PC-3 (cell line): ENCODE measurements around the gene DUSP28. TPM values are rescaled to one million over a fixed set of nuclear protein-coding genes. Genes with fewer than 3 reads are reported as not detected.

ENCODE experiments used
- ATAC-seq: fragments of 200-7000 bp; cut with Tn5 transposase; 2 replicates; pipeline ENCODE4 v1.9.1; 2020; ENCODE audit warnings: mild to moderate bottlenecking, moderate library complexity
- BruUV-seq: library from RNA; stranded (reverse); fragments of 400-500 nt; replicated peaks from 2 replicates; lab custom pipeline; 2021; lab: Mats Ljungman, UMichigan
- CTCF ChIA-PET: fragments of 300-600 bp; sonication (Branson Sonifier 250); formaldehyde crosslinking; loops from one replicate; lab custom pipeline; 2022; ENCODE audit warnings: antibody characterized with exemption; lab: Charles Lee
- POLR2A ChIA-PET: fragments of 300-600 bp; sonication (Branson Sonifier 250); formaldehyde crosslinking; loops from one replicate; lab custom pipeline; 2022; ENCODE audit warnings: antibody characterized with exemption; ENCODE audit not compliant: unreplicated experiment; lab: Charles Lee
- DNase-seq: peaks from one replicate; pipeline ENCODE4 v3.0.0-alpha.2; 2015
- H2AFZ ChIP-seq: fragments of 300-600 bp; sonication (generic); 2 replicates; pipeline ENCODE4 v1.6.0; 2016; ENCODE audit warnings: antibody characterized with exemption, low read length
- H3F3A ChIP-seq: fragments of 300-600 bp; sonication (generic); one replicate; pipeline ENCODE4 v1.6.0; 2017; ENCODE audit warnings: antibody characterized with exemption, low read length, control low read depth, mild to moderate bottlenecking; ENCODE audit not compliant: unreplicated experiment
- H3K27ac ChIP-seq: fragments of 300-600 bp; sonication (generic); 2 replicates; pipeline ENCODE4 v1.5.1; 2016; ENCODE audit warnings: mild to moderate bottlenecking, low read length
- H3K27me3 ChIP-seq: fragments of 300-600 bp; sonication (generic); 2 replicates; pipeline ENCODE4 v1.6.1; 2016; ENCODE audit warnings: low read length, mixed read lengths
- H3K36me3 ChIP-seq: fragments of 300-600 bp; sonication (generic); 2 replicates; pipeline ENCODE4 v1.6.1; 2016; ENCODE audit warnings: low read depth, mixed run types, low read length, mixed read lengths
- H3K4me1 ChIP-seq: fragments of 300-600 bp; sonication (generic); 2 replicates; pipeline ENCODE4 v1.5.1; 2016; ENCODE audit warnings: low read length; ENCODE audit not compliant: insufficient read depth
- H3K4me2 ChIP-seq: fragments of 300-600 bp; sonication (generic); 2 replicates; pipeline ENCODE4 v1.6.0; 2016; ENCODE audit warnings: low read length
- H3K4me3 ChIP-seq: fragments of 300-600 bp; sonication (generic); 2 replicates; pipeline ENCODE4 v1.5.1; 2016; ENCODE audit warnings: mild to moderate bottlenecking, low read length, mixed read lengths
- H3K79me2 ChIP-seq: fragments of 300-600 bp; sonication (generic); 2 replicates; pipeline ENCODE4 v1.6.1; 2017; ENCODE audit warnings: low read length, mixed read lengths
- H3K9ac ChIP-seq: fragments of 300-600 bp; sonication (generic); 2 replicates; pipeline ENCODE4 v1.6.0; 2016; ENCODE audit warnings: mild to moderate bottlenecking, low read length
- H3K9me2 ChIP-seq: fragments of 300-600 bp; sonication (generic); replicated peaks from 2 replicates; pipeline ENCODE4 v1.6.1; 2016; ENCODE audit warnings: mixed run types, low read length, mixed read lengths
- H3K9me3 ChIP-seq: fragments of 300-600 bp; sonication (generic); 2 replicates; pipeline ENCODE4 v1.6.1; 2016; ENCODE audit warnings: low read length, mixed read lengths
- H4K20me1 ChIP-seq: fragments of 300-600 bp; sonication (generic); 2 replicates; pipeline ENCODE4 v1.6.1; 2016; ENCODE audit warnings: low read length, mixed read lengths
- CTCF ChIP-seq: fragments of 300-600 bp; sonication (generic); conservative IDR thresholded peaks from 2 replicates; pipeline ENCODE4 v1.5.1; 2017; ENCODE audit warnings: antibody characterized with exemption, low read depth, mild to moderate bottlenecking, low read length
- EZH2 ChIP-seq: fragments of 300-600 bp; sonication (generic); IDR thresholded peaks from one replicate; pipeline ENCODE4 v1.6.1; 2017; ENCODE audit warnings: antibody characterized with exemption, mild to moderate bottlenecking, low read length; ENCODE audit not compliant: unreplicated experiment
- EZH2phosphoT487 ChIP-seq: fragments of 300-600 bp; sonication (generic); IDR thresholded peaks from 2 replicates; pipeline ENCODE4 v1.6.1; 2018; ENCODE audit warnings: mild to moderate bottlenecking, antibody characterized with exemption, low read length, borderline replicate concordance
- intact Hi-C: fragments of 100-400 bp; cut with micrococcal nuclease; formaldehyde crosslinking; loops from 2 replicates; pipeline ENCODE4 v1.9.0; 2023
- total RNA-seq: library from RNA; depleted of rRNA; stranded (reverse); fragments of >200 nt; gene quantifications from 2 replicates; pipeline ENCODE4 v1.2.3, GENCODE V29; 2014

DUSP28 gene
- total RNA-seq, 1 experiment from 2014 or later = 8.3 TPM

- Histone ChIP-seq H2AFZ (no peak overlapping the region), H3F3A (no peaks in the 10 kb centered on the region), H3K4me1 (no peaks in the 10 kb centered on the region), H3K27me3 (no peaks in the 10 kb centered on the region), H3K27ac (no peak overlapping the region), H4K20me1 (no peaks in the 10 kb centered on the region), H3K9me3 (no peaks in the 10 kb centered on the region), H3K9ac (no peak overlapping the region), H3K79me2 (no peaks in the 10 kb centered on the region), H3K36me3 (no peaks in the 10 kb centered on the region), H3K4me2 (no peak overlapping the region), H3K4me3 (no peak overlapping the region), H3K9me2 (no peaks in the 10 kb centered on the region)
- peak; percentile 99 for ATAC-seq
- ChIA-PET CTCF (interaction anchor here (0.6 to 1.0 kb wide), 8 partner anchors 11 to 399 kb away, joined by 3 to 10 read pairs (median 4); no protein-coding TSS in a partner anchor), POLR2A (no interaction called here)
- TF ChIP-seq EZH2 = no peak
- no peak for TF ChIP-seq EZH2phosphoT487
- peak; percentile 92 for TF ChIP-seq CTCF
- intact Hi-C loops = loop anchor here (2.0 kb wide), 2 partner anchors 47 to 327 kb away; partner anchors contain the start of gene DUSP28
- no TSS peak for BruUV-seq
- DNase-seq = peak; percentile 74
Observed at GRCh38 chr2:240513549-240514287, 46.4 kb upstream of the DUSP28 start.

DNA sequence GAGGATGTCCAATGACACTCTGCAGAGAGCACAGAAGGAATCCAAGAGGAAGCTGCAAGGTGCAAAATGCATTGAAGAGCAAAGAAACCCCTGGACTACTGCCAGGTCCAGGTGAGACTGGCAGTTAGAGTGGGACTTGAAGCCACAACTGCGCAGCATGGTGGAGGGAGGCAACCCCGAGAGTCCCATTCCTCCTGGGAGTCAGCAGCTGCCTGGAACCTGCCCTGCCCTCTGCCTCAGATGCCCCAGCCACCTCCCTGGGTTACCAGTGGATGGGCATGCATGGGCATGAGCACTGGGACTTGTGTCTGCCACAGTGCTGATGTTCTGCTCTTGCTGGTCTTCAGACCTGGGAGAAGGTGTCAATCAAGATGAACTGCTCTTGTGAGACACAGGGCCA lies 45.5 kb upstream of the DUSP28 start:
- no peak overlapping the region for H3K4me3 ChIP-seq
- no peaks in the 10 kb centered on the region for H3K9me3 ChIP-seq
- ChIA-PET POLR2A (no interaction called here), CTCF (interaction anchor here (0.6 to 1.0 kb wide), 5 partner anchors 43 to 335 kb away, joined by 3 to 10 read pairs (median 7); no protein-coding TSS in a partner anchor)
- no TSS peak for BruUV-seq
- no peak overlapping the region for H3K27ac ChIP-seq
- H3K9ac ChIP-seq = no peak overlapping the region
- H3K36me3 ChIP-seq = no peaks in the 10 kb centered on the region
- no peak overlapping the region for H2AFZ ChIP-seq
- ATAC-seq (peak; percentile 12; the same call in 1 of the 2 replicates), DNase-seq (no peak)
- H4K20me1 ChIP-seq = no peaks in the 10 kb centered on the region
- no peaks in the 10 kb centered on the region for H3K9me2 ChIP-seq
- H3K4me2 ChIP-seq = no peak overlapping the region
- intact Hi-C loops = loop anchor here (2.0 kb wide), 2 partner anchors 46 to 326 kb away; partner anchors contain the start of gene DUSP28
- no peaks in the 10 kb centered on the region for H3K4me1 ChIP-seq
- H3F3A ChIP-seq = no peaks in the 10 kb centered on the region
- TF ChIP-seq EZH2phosphoT487 (no peak), EZH2 (no peak), CTCF (no peak)
- H3K27me3 ChIP-seq = no peaks in the 10 kb centered on the region
- H3K79me2 ChIP-seq = no peaks in the 10 kb centered on the region

GRCh38 chr2:240517342-240517741 lies 42.8 kb upstream of the DUSP28 start:
- Histone ChIP-seq H3K27me3 (no peaks in the 10 kb centered on the region), H3K9me3 (no peaks in the 10 kb centered on the region), H2AFZ (no peak overlapping the region), H3F3A (no peaks in the 10 kb centered on the region), H3K4me3 (no peak overlapping the region), H4K20me1 (no peaks in the 10 kb centered on the region), H3K4me2 (no peak overlapping the region), H3K79me2 (no peaks in the 10 kb centered on the region), H3K9me2 (no peaks in the 10 kb centered on the region), H3K9ac (no peak overlapping the region), H3K27ac (no peak overlapping the region), H3K4me1 (no peaks in the 10 kb centered on the region), H3K36me3 (peaks cover 1% of the 10 kb centered on the region; the same call in 1 of the 2 replicates)
- DNase-seq (no peak), ATAC-seq (no peak)
- no peak for TF ChIP-seq CTCF
- TF ChIP-seq EZH2 = no peak
- TF ChIP-seq EZH2phosphoT487 = no peak
- ChIA-PET CTCF (no interaction called here), POLR2A (no interaction called here)
- intact Hi-C loops = no loop called here
- no TSS peak for BruUV-seq
